A549 (cell line): Measurements from ENCODE around the gene ASCL5.

ENCODE experiments used
- JUNB ChIP-seq: fragments of >200 bp; sonication (Bioruptor Twin); formaldehyde crosslinking; IDR thresholded peaks from 2 replicates; pipeline ENCODE4 v1.6.1; 2016
- POLR2A ChIP-seq: IDR thresholded peaks from 2 replicates; pipeline ENCODE4 v1.6.1; 2012; ENCODE audit warnings: mild to moderate bottlenecking, low read length
- RAD21 ChIP-seq, 2 experiments: fragments of >200 bp in 1 of 2; sonication (Bioruptor Twin) in 1 of 2; formaldehyde crosslinking in 1 of 2; IDR thresholded peaks in 1 of 2; conservative IDR thresholded peaks in 1 of 2; 2 replicates in 1 of 2; 3 replicates in 1 of 2; pipeline ENCODE4 v1.6.1; 2012 to 2018; ENCODE audit warnings: inconsistent platforms in 1 of 2
- ZNF302 ChIP-seq: fragments of 250-450 bp; sonication (Bioruptor Pico); IDR thresholded peaks from 2 replicates; pipeline ENCODE4 v1.9.0; 2021; ENCODE audit warnings: inconsistent platforms, mild to moderate bottlenecking, moderate library complexity

- TF ChIP-seq ZNF302 (CRISPR knock-in tag) (no peak), POLR2A (no peak), RAD21 (conservative IDR thresholded peaks at IDR 0.05 in 1 of 2, IDR thresholded peaks at IDR 0.05 in 1 of 2) (no peak), JUNB (no peak)
Measured at GRCh38 chr1:201155354-201155753, 28.4 kb upstream of the ASCL5 start.
